C4-2B (cell line): ENCODE measurements around the gene SCFD2.

Source experiments
- CTCF ChIP-seq: fragments of 450-650 bp; conservative IDR thresholded peaks from 2 replicates; pipeline ENCODE4 v1.5.1; 2017; ENCODE audit warnings: mild to moderate bottlenecking
- ZFX ChIP-seq: fragments of 450-650 bp; IDR thresholded peaks from 2 replicates; pipeline ENCODE4 v1.6.1; 2017

DNA sequence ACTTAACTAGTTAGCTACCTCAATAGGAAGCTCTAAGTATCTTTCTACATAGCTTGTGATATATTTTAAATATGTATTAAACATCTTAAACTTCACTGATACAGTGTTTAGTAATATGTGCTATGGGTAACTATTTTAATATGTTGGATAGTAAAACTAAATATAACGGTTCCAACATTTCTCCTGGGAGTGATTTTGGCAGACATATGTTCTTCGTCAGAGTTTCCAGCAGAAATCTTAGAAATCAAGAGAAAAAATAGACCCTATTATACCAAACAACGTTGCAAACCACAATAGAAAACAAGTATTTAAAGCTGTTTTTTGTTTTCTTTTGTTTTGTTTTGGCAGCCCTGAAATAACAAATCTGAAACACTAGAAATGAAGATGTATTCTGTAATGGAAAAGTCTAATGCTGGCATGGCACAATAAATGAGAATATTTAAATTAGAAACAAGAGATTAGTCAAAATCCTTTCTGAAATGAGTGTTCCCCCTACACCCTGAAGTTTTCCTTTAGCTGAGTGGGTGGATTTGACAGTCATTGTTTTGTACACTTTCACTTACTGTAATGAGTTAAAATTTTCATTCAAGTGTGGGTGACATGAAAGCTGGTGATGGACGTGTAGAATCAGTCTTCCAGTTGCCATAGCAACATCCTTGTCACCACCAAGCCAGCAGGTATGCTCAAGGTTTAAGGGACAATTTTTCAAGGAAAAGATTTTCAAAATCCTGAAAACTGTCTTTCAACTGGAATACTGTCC is 233.5 kb downstream of the SCFD2 start:
- TF ChIP-seq CTCF (no peak), ZFX (no peak)
